Fibroblast of lung (primary cell): ENCODE data around the gene DLG2.

ENCODE experiments used
- EZH2 ChIP-seq: IDR thresholded peaks from 2 replicates; pipeline ENCODE4 v1.5.1; 2012; ENCODE audit warnings: low read length, control low read depth, mild to moderate bottlenecking; ENCODE audit errors: missing control alignments
- TF ChIP-seq, protein P1 (sequence below), 2 donors: IDR thresholded peaks in 1 of 2; conservative IDR thresholded peaks in 1 of 2; 1 replicate in 1 of 2; 2 replicates in 1 of 2; pipeline ENCODE4 v1.5.1; 2011 to 2012; ENCODE audit warnings: low read length in 2 of 2, control low read depth in 1 of 2, inconsistent platforms in 1 of 2, low read depth in 1 of 2, mild to moderate bottlenecking in 1 of 2

DNA sequence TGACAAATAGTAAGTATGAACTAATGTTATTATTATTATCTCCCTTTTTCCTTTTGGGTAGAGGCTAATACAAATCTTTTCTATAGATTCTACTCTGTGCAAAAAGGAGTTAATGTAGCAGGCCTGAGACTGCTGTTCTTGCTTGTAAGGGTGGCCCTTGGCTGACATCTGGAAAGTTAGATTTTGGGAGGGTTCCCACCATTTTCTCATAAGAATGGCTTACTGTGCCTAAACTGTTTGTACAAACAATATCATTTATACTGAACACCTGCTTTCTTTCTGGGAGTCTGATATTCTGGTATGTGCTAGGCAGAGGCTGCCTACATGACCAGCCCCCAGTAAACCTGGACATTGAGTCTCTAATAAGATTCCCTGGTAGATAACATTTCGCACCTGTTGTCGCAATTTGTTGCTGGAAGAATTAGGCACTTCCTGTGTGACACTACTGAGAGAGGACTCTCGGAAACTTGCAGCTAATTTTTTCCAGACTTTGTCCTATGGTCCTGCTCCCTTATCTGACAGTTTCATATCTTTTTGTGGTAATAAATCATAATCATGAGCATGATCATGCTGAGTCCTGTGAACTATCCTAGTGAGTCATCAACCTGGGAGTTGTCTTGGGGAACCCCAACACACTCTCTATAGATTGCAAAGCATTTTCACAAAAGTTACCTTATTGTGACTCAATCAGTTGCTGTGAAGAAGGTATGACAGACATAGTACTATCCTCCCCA, 2083.3 kb downstream of the DLG2 start:
- TF ChIP-seq, protein P1, sequence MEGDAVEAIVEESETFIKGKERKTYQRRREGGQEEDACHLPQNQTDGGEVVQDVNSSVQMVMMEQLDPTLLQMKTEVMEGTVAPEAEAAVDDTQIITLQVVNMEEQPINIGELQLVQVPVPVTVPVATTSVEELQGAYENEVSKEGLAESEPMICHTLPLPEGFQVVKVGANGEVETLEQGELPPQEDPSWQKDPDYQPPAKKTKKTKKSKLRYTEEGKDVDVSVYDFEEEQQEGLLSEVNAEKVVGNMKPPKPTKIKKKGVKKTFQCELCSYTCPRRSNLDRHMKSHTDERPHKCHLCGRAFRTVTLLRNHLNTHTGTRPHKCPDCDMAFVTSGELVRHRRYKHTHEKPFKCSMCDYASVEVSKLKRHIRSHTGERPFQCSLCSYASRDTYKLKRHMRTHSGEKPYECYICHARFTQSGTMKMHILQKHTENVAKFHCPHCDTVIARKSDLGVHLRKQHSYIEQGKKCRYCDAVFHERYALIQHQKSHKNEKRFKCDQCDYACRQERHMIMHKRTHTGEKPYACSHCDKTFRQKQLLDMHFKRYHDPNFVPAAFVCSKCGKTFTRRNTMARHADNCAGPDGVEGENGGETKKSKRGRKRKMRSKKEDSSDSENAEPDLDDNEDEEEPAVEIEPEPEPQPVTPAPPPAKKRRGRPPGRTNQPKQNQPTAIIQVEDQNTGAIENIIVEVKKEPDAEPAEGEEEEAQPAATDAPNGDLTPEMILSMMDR (conservative IDR thresholded peaks at IDR 0.05 in 1 of 2, IDR thresholded peaks at IDR 0.05 in 1 of 2; ENCODE audit: low read depth in 1 of 2, low read length in 2 of 2), result no peak
- no peak for TF ChIP-seq EZH2
